Retinal pigment epithelial cell (primary cell): ENCODE measurements around the gene FBXO34.
A peak's percentile ranks its signal among the peaks of the same experiment; 100 is the strongest.

Experiments used
- DNase-seq: peaks from one replicate; pipeline ENCODE4 v3.0.0-alpha.2; 2010; ENCODE audit warnings: low read depth
- H3K4me3 ChIP-seq: 2 replicates; pipeline ENCODE4 v1.5.1; 2011; ENCODE audit warnings: mild to moderate bottlenecking, low read length, control low read depth, moderate library complexity
- CTCF ChIP-seq: conservative IDR thresholded peaks from 2 replicates; pipeline ENCODE4 v1.5.1; 2011; ENCODE audit warnings: low read depth, low read length, control low read depth, inconsistent platforms

The FBXO34 gene

GRCh38 chr14:55270832-55271571 lies at the start of gene FBXO34:
Gene FBXO34 (plus strand): TSS chr14:55271421. CDS start chr14:55350391, 78,970 bp downstream.
- peak; percentile 81 for DNase-seq
- H3K4me3 ChIP-seq, result peak within 1 kb of the TSS; percentile 90
- TF ChIP-seq CTCF, result peak; percentile 97

GRCh38 chr14:55221968-55222367 lies 49.3 kb upstream of the FBXO34 start:
- DNase-seq, result no peak
- TF ChIP-seq CTCF, result no peak
- H3K4me3 ChIP-seq, result no peak overlapping the region

GRCh38 chr14:55223364-55223763 lies 47.9 kb upstream of the FBXO34 start:
- H3K4me3 ChIP-seq, result no peak overlapping the region
- TF ChIP-seq CTCF, result no peak
- DNase-seq, result no peak

- no peak for DNase-seq
- no peak overlapping the region for H3K4me3 ChIP-seq
- no peak for TF ChIP-seq CTCF
These were observed 43.0 kb upstream of the FBXO34 start for GRCh38 chr14:55228261-55228660.

- no peak for TF ChIP-seq CTCF
- no peak overlapping the region for H3K4me3 ChIP-seq
- no peak for DNase-seq
These were observed 37.6 kb upstream of the FBXO34 start for GRCh38 chr14:55233591-55233990.

- peak; percentile 23 for DNase-seq
- TF ChIP-seq CTCF, result no peak
- H3K4me3 ChIP-seq, result no peak overlapping the region
These were observed 33.1 kb upstream of the FBXO34 start for GRCh38 chr14:55238019-55238680.

GRCh38 chr14:55239320-55239719 lies 31.9 kb upstream of the FBXO34 start:
- DNase-seq, result no peak
- no peak for TF ChIP-seq CTCF
- no peak overlapping the region for H3K4me3 ChIP-seq
